ENCODE results near the gene RPS13.
"Not testable (repeated sequence)": the region's sequence is repeated elsewhere in the genome, so short reads cannot be mapped to it uniquely, and the experiment has no call there.

DNA sequence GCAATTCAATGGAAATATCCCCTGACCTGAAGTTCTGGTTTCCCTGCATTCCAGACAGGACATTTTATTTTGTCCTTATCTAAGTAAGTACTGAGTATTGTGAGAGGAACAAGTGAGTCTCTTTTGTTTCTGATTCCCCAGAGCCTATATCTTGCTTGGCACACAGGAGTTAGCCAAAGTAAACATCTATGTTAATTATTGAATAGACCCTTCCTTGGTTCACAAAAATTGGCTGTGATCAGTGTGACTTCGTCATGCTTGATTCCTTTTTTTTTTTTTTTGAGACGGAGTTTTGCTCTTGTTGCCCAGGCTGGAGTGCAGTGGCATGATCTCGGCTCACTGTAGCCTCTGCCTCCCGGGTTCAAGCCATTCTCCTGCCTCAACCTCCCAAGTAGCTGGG is 29.0 kb downstream of the RPS13 start:
- TF ChIP-seq POLR2A, CTCF (IDR thresholded peaks at IDR 0.05): not testable (repeated sequence)
